CD4-positive, alpha-beta T cell treated with Interleukin-4 for 1 hour (primary cell): ENCODE data around the gene PIK3CB.
"Not testable (repeated sequence)": the region's sequence is repeated elsewhere in the genome, so short reads cannot be mapped to it uniquely, and the experiment has no call there.

Experiments
- DNase-seq, 2 donors: peaks; one replicate each; pipeline ENCODE4 v3.0.0-alpha.2; 2020 to 2022

Gene PIK3CB

DNA sequence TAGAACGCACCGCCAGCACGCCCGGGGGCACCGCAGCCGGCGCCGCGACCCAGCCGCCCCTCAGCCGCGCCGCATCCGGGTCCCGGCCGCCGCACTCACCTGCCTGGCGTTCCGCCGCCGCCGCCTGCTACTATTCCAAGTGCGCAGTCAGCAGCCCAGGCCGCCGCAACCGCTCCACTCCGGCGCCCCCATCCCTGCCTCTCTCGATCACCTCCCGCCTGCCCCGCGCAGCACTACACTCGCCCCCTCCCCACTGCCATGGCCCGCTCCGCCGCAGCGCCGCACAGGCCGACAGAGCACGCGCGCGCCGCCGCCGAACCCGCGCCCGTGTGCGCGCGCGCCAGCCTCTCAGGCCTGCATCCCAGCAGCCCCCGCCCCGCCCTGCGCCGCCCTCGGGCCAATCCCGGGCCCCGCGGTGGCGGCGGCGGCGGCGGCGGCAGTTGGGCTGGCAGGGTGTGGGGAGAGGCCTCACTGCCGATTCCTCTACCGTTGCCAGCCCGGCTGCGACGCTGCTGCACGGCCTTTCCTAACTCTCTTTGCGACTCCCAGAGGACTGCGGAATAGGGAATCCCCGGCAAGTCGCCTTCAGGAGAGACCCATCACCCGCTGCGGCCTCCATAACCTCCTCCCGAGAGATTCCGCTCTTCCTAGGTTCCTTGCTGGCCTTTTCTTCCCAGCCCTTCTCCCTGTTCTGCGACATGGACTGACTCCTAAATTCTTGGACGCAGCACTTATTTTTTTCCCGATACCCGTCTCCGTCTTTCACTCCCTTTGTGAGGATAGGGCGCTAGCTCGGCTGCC, at the start of gene PIK3CB:
TSS of gene PIK3CB (minus strand) at position 333 of the 801 bp plus-strand sequence. CDS start 75,585 bp downstream, outside the sequence.
- DNase-seq, result peak; percentile 83 to 84

GRCh38 chr3:138881233-138881632, 46.5 kb upstream of the PIK3CB start:
- no peak for DNase-seq

- DNase-seq, result no peak
Observed at GRCh38 chr3:138879541-138880380, 45.0 kb upstream of the PIK3CB start.

- no peak for DNase-seq
Observed at GRCh38 chr3:138877226-138877625, 42.5 kb upstream of the PIK3CB start.

DNA sequence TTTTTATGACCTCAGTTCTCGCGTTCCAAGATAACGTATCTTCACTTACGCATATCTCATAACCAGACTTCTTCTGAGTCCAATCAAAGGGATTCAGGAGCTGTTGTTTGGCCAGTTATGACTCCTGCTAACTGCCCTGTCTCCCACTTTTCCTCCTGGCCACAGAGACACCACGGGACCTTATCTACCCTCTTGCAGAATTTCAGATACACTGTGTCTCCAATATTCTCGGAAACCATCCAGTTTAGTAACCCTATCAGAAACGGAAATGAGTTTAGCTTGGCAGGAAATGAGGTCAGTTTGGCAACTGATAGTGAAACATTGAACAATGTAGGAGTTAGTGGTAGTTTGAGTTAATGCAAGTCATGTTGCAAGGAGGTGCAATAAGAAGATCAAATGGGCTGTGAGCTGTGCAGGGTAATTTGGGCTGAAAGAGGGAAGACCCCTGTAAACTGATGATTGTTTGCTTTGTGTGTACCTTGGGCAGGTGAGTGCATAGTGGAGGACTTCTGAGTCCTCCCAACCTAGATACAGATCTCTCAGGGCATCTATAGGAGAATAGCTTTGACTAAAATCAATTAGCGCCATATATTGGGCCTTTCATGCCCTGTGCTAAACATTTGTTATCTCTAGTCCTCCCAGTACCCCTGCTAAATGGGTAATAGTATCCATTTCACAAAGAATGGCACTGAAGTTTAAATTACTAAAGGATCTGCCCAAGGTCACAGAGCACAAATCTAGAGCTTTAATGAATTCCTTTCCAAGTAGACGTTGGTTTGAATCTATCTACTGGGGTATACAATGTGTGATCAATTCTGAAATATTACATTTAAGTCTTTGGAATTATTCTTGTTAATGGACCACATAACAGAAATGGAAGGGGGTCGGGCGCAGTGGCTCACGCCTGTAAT, 41.3 kb upstream of the PIK3CB start:
- peak in 1 of 2 donors; percentile 21 for DNase-seq

DNA sequence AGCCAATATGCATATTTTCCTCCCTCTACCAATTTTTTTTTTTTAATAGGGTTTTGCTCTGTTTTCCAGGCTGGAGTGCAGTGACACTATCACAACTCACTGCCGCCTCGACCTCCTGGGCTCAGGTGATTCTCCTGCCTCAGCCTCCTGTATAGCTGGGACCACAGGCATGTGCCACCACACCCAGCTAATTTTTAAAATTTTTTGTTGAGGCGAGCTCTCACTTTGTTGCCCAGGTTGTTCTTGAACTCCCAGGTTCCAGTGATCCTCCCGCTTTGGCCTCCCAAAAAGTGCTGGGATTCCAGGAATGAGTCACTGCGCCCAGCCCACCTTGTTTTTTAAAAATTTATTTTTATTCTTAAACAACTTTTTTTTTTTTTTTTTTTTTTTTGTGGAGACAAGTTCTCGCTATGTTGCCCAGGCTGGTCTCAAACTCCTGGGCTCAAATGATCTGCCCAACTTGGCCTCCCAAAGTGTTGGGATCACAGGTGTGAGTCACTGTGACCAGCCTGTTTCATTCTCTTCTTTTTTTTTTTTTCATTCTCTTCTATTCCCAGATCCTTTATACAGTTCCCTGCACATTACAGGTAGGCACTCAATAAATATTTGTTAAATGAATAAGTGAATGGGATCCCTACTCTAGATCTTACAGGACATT, 40.5 kb upstream of the PIK3CB start:
- no peak for DNase-seq

- no peak for DNase-seq
Observed at GRCh38 chr3:138873471-138874278, 38.9 kb upstream of the PIK3CB start.

DNA sequence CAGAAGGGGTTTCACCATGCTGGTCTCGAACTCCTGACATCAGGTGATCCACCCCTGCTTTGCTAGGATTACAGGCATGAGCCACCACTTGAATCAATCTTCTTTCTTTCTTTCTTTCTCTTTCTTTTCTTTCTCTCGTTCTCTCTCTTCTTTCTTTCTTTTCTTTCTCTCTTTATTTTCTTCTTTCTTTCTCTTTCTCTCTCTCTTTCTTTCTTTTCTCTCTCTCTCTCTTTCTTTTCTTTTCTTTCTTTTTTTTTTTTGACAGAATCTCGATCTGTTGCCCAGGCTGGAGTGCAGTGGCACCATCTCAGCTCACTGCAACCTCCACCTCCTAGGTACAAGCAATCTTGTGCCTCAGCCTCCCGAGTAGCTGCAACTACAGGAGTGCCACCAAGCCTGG, 37.9 kb upstream of the PIK3CB start:
- DNase-seq, result no peak

GRCh38 chr3:138867996-138868395, 33.3 kb upstream of the PIK3CB start:
- DNase-seq, result no peak

GRCh38 chr3:138863776-138864113, 29.0 kb upstream of the PIK3CB start:
- no peak for DNase-seq

DNA sequence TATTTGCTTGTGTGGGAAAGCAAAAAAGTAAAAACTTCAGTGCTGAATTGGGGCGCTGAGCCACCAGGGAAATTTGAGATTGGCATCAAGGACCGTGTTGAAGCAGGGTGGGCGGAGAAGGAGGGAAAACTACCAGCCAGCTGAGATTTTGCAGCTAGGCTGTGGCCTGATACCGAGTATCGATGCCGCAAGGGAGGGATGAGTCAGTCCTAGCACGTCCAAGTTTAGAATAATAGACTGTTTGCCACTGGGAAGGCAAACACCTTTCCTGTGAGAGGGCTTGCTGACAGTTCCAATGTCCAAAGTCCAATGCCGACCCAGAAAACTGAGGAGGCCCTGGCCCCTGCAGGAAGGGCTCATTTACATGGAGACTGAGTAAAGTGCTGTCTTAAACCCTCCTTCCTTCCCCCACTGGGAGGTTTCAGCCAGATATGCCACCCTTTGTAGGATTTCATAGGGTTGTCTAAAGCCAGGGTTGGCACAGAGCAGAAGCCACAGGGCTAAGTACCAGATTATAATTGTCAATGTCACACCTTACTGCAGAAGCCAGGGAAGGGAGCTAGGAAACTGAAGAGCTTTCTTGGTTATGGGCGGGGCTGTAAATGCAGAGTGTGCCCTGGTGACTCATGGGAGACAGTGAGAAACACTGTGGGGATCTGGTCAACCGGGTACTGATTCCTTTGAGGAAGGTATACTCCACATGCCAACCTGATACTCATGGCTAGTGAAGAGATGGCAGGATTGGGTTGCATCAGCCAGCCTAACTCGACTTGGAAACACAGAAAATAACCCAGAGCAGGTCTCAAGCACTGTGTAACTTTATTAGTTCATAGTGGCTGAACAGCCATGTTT, 28.4 kb upstream of the PIK3CB start:
- peak in 1 of 2 donors; percentile 26 for DNase-seq

DNA sequence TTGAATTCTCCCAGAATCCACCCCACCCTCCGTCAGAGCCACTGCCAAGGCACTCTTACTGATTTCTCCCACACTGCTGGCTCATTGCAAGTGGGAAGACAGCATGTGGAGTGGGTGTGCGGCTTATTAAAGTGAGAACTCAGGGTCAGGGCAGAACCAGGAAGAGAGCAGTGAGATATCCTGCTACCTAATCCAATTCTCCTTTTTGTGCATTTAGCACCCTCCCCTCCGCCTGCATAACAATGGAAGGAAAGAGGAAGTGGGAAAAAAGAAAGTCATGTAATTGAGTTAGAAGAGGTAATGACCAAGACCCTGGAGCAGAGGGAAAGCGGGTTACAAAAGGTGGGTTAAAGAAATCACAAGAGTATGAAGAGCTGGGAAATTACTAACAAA, 27.8 kb upstream of the PIK3CB start:
- DNase-seq, result peak in 1 of 2 donors; percentile 12

- DNase-seq, result no peak
Observed at GRCh38 chr3:138861798-138862197, 27.1 kb upstream of the PIK3CB start.

GRCh38 chr3:138856799-138857198, 22.1 kb upstream of the PIK3CB start:
- DNase-seq, result no peak

- no peak for DNase-seq
Observed at GRCh38 chr3:138854940-138855339, 20.2 kb upstream of the PIK3CB start.

DNA sequence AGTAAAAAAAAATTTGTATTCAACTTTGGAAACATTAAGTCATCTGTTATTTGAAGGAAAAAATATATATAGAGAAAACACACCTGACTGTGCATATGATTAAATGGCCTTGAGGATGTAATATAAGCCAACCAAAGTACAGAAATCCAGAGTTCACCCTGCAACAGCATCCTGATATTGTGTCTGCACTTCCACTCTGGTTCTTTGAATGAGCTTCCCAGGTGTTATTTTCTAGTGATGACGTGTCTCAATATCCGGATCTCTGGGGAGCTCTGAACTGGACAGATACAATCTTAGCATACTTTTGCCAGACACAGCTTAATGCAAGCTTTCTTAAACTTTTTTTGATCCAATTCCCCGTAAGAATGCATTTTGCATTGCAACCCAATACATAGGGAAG, 19.5 kb upstream of the PIK3CB start:
- DNase-seq, result no peak

DNA sequence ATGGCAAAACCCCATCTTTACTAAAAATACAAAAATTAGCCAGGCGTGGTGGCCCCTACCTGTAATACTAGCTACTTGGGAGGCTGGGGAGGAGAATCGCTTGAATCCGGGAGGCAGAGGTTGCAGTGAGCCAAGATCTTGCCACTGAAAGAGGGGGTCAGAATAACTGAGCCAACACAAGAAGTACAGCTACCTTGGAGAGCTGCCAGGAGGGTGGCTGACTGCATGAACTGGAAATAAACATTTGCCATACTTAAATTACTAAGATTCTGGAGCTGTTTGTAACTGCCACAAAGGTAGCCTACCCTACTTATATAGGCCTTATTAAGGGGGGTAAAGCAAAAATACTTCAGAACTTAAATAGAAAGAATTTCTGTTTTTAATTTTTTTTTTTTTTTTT, 15.4 kb upstream of the PIK3CB start:
- no peak for DNase-seq

DNA sequence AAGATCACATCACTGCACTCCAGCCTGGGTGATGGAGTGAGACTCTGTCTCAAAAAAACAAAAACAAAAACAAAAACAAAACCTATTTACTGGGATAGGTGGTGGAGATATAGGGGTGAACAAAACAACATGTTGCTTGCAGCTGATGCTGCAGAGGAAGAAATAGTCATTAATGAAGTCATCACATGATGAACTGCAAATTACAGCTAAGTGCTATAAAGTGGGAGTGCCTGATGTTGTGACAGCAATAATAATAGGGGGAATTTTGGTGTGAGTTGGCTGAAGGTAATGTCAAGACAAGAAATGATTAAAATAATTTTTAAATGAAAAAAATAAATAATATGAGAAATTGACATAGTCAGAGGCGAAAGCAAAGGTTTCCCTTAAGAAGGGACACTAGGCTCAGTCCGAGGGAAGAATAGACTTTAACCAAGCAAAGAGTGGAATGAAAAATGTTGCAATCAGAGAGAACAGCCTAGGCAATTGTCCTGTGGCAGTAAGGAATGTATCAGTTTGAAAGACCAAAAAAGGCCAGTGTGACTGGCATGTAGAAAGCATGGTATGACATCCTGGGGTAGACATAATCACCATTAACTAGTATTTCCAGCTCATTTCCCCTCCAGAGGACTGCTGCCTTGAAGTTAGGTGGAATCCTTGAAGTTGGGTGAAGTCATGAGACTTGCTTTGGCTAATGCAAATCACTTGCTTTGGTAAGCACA, 14.7 kb upstream of the PIK3CB start:
- no peak for DNase-seq

GRCh38 chr3:138848696-138849095, 14.0 kb upstream of the PIK3CB start:
- DNase-seq, result no peak

DNA sequence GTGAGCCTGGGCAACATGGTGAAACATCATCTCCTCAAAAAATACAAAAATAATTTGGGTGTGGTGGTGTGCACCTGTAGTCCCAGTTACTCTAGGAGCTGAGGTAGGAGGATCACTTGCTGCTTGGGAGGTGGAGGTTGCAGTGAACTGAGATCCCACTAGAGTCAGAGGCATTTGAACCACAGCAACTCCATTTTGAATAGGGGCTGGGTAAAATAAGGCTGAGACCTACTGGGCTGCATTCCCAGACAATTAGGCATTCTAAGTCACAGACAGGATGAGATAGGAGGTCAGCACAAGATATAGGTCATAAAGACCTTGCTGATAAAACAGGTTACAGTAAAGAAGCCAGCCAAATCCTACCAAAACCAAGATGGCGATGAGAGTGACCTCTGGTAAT, 12.1 kb upstream of the PIK3CB start:
- not testable (repeated sequence) for DNase-seq
